Measurements from ENCODE around the gene STX16.

Gene STX16

GRCh38 chr20:58619077-58619863, 31.8 kb upstream of the STX16 start:
- no peak for DNase-seq

GRCh38 chr20:58619864-58620431, 31.1 kb upstream of the STX16 start:
- DNase-seq: no peak

- no peak for DNase-seq
Measured at GRCh38 chr20:58621906-58622548, 29.1 kb upstream of the STX16 start.

GRCh38 chr20:58622671-58623578, 28.2 kb upstream of the STX16 start:
- no peak for DNase-seq

GRCh38 chr20:58623579-58624473, 27.3 kb upstream of the STX16 start:
- DNase-seq: no peak

- no peak for DNase-seq
Measured at GRCh38 chr20:58624687-58625086, 26.4 kb upstream of the STX16 start.

GRCh38 chr20:58625585-58625984, 25.5 kb upstream of the STX16 start:
- DNase-seq: no peak

GRCh38 chr20:58626051-58626450, 25.0 kb upstream of the STX16 start:
- no peak for DNase-seq

- DNase-seq: no peak
Measured at GRCh38 chr20:58627212-58628072, 23.6 kb upstream of the STX16 start.

GRCh38 chr20:58628491-58629214, 22.4 kb upstream of the STX16 start:
- no peak for DNase-seq

- no peak for DNase-seq
Measured at GRCh38 chr20:58629215-58629580, 21.9 kb upstream of the STX16 start.

GRCh38 chr20:58630063-58630462, 21.0 kb upstream of the STX16 start:
- no peak for DNase-seq

GRCh38 chr20:58633161-58634053, 17.7 kb upstream of the STX16 start:
- DNase-seq: no peak

- no peak for DNase-seq
Measured at GRCh38 chr20:58634059-58634458, 17.0 kb upstream of the STX16 start.

GRCh38 chr20:58634521-58635278, 16.4 kb upstream of the STX16 start:
- no peak for DNase-seq

GRCh38 chr20:58635279-58635665, 15.8 kb upstream of the STX16 start:
- DNase-seq: no peak

- no peak for DNase-seq
Measured at GRCh38 chr20:58636396-58636982, 14.6 kb upstream of the STX16 start.

- no peak for DNase-seq
Measured at GRCh38 chr20:58636983-58637421, 14.1 kb upstream of the STX16 start.
